Fibroblast of pulmonary artery (primary cell): ENCODE data around the gene TLE4.

ENCODE experiments used
- DNase-seq: peaks from one replicate; pipeline ENCODE4 v3.0.0-alpha.2; 2010; ENCODE audit warnings: low read depth
- H3K4me3 ChIP-seq: replicated peaks from 2 replicates; pipeline ENCODE4 v1.5.1; 2011; ENCODE audit warnings: low read depth, mild to moderate bottlenecking, control low read depth, low read length, moderate library complexity
- CTCF ChIP-seq: IDR thresholded peaks from 2 replicates; pipeline ENCODE4 v1.5.1; 2011; ENCODE audit warnings: mild to moderate bottlenecking, control low read depth, low read length, inconsistent platforms; ENCODE audit errors: missing control alignments

TLE4 gene

GRCh38 chr9:79709743-79710674, 138.2 kb downstream of the TLE4 start:
- no peak for TF ChIP-seq CTCF
- H3K4me3 ChIP-seq, result no peak overlapping the region
- no peak for DNase-seq

DNA sequence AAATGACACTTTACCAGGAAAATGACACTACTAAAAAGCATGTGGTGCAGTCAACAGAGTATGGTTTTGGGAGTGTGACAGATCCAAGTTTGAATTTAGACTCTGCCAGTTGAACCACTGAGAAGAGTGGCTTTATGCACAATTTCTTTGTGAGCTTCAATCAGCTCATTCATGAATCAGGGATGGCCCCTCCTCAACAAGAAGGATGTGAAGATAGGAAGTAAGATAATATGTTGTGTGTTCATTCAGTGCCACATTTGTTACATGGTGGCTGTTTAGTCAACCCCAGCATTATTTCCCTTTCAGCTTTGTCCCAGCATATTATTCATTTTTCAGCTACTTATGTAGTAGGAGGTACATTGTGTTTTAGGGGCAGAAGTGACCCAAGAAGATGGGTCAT, 140.1 kb downstream of the TLE4 start:
- DNase-seq, result no peak
- TF ChIP-seq CTCF, result no peak
- H3K4me3 ChIP-seq, result no peak overlapping the region

DNA sequence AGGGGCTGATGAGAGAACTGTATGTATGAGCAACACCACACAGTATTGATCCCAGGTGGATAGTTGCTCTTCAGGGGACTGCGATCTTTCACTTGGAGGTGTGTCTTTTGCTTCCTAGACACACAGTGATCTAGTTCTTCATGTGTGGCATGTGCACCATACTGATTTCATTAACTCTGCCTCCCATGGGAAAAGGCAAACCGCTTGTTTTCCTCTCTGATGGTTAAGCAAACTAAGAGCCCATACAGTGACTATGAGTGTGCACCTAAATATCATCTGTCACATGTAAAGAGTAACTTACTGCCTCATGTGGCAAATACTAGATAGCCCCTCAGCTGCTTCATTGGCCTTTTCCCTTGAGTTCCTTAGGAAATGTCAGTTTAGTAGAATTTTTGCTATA, 147.3 kb downstream of the TLE4 start:
- no peak for DNase-seq
- TF ChIP-seq CTCF, result no peak
- H3K4me3 ChIP-seq, result no peak overlapping the region

GRCh38 chr9:79719989-79720388, 148.2 kb downstream of the TLE4 start:
- no peak overlapping the region for H3K4me3 ChIP-seq
- DNase-seq, result no peak
- no peak for TF ChIP-seq CTCF

DNA sequence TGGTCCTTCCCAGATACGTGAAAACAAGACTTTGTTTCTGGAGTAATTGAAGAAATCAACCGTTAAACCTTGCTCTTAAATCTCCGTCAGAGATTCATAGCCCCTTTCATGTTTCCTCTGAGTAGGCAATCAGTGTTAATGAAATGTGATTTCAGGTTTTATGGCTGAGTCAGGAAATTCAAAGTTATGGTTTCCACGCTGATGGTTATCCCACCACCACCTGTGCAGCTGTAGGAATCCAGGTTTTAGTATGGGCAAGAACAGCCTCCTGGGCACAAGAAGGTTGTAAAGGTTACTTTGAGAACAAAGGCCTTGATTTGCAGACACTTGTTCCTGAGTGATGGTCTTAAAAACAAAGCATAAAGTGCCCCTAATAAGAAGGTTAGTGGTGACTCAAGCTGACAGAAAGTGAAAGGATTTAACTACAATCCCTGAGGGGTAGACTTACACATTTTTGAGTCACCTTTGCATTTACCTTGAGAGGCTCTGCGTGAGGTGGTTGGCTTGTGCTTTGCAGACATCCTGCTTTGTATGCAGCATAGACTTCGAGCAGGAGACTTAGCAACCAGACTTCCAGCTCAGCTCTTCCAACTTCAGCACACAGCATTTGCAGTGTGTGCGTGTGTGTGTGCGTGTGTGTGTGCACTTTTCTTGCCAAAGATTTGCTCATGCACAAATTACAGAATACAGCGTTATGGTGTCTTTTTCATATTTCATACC, 159.6 kb downstream of the TLE4 start:
- H3K4me3 ChIP-seq, result no peak overlapping the region
- no peak for TF ChIP-seq CTCF
- DNase-seq, result peak; percentile 2

GRCh38 chr9:79735023-79735779, 163.4 kb downstream of the TLE4 start:
- no peak for DNase-seq
- H3K4me3 ChIP-seq, result no peak overlapping the region
- no peak for TF ChIP-seq CTCF
